ENCODE data around the gene LUC7L2. TPM values are rescaled to one million over a fixed set of nuclear protein-coding genes. Genes with fewer than 3 reads are reported as not detected.

The LUC7L2 gene
- polyA plus RNA-seq, 2 donors = 31.8 to 35.8 TPM

GRCh38 chr7:139365336-139365735 lies 5.6 kb downstream of the LUC7L2 start:
- Histone ChIP-seq H3K36me3 (ENCODE audit: control insufficient read depth in 2 of 2, insufficient read depth in 2 of 2, low read length in 1 of 2) (no peaks in the 10 kb centered on the region), H3K9me3 (ENCODE audit: control insufficient read depth in 2 of 2, insufficient read depth in 1 of 2, low read depth in 1 of 2, low read length in 1 of 2) (no peaks in the 10 kb centered on the region), H3K27me3 (ENCODE audit: control insufficient read depth in 1 of 2, insufficient read depth in 2 of 2, low read length in 2 of 2) (no peaks in the 10 kb centered on the region), H3K4me1 (ENCODE audit: control insufficient read depth in 2 of 2, insufficient read depth in 2 of 2, low read length in 1 of 2) (peaks cover 0 to 4% of the 10 kb centered on the region in 2 donors), H3K27ac (ENCODE audit: low read depth in 2 of 2, low read length in 1 of 2) (no peak overlapping the region), H3K4me3 (ENCODE audit: low read depth in 1 of 2, low read length in 2 of 2) (no peak overlapping the region)
- 66 to 72% methylated on average over 2 of the region's 2 CpGs for WGBS, 2 donors

GRCh38 chr7:139366400-139366799 lies 6.7 kb downstream of the LUC7L2 start:
- Histone ChIP-seq H3K4me3 (ENCODE audit: low read depth in 1 of 2, low read length in 2 of 2) (no peak overlapping the region), H3K4me1 (ENCODE audit: control insufficient read depth in 2 of 2, insufficient read depth in 2 of 2, low read length in 1 of 2) (peaks cover 0 to 4% of the 10 kb centered on the region in 2 donors), H3K36me3 (ENCODE audit: control insufficient read depth in 2 of 2, insufficient read depth in 2 of 2, low read length in 1 of 2) (no peaks in the 10 kb centered on the region), H3K27me3 (ENCODE audit: control insufficient read depth in 1 of 2, insufficient read depth in 2 of 2, low read length in 2 of 2) (no peaks in the 10 kb centered on the region), H3K27ac (ENCODE audit: low read depth in 2 of 2, low read length in 1 of 2) (no peak overlapping the region), H3K9me3 (ENCODE audit: control insufficient read depth in 2 of 2, insufficient read depth in 1 of 2, low read depth in 1 of 2, low read length in 1 of 2) (no peaks in the 10 kb centered on the region)
- WGBS, 2 donors = 96% methylated on average over 6 of the region's 6 CpGs

- Histone ChIP-seq H3K27me3 (ENCODE audit: control insufficient read depth in 1 of 2, insufficient read depth in 2 of 2, low read length in 2 of 2) (no peaks in the 10 kb centered on the region), H3K9me3 (ENCODE audit: control insufficient read depth in 2 of 2, insufficient read depth in 1 of 2, low read depth in 1 of 2, low read length in 1 of 2) (no peaks in the 10 kb centered on the region), H3K36me3 (ENCODE audit: control insufficient read depth in 2 of 2, insufficient read depth in 2 of 2, low read length in 1 of 2) (no peaks in the 10 kb centered on the region), H3K4me1 (ENCODE audit: control insufficient read depth in 2 of 2, insufficient read depth in 2 of 2, low read length in 1 of 2) (peaks cover 0 to 4% of the 10 kb centered on the region in 2 donors), H3K27ac (ENCODE audit: low read depth in 2 of 2, low read length in 1 of 2) (no peak overlapping the region), H3K4me3 (ENCODE audit: low read depth in 1 of 2, low read length in 2 of 2) (no peak overlapping the region)
- 75% methylated on average over 6 of the region's 6 CpGs for WGBS, 2 donors
Measured at GRCh38 chr7:139367438-139368155, 7.9 kb downstream of the LUC7L2 start.

GRCh38 chr7:139370301-139370942 lies 10.7 kb downstream of the LUC7L2 start:
- Histone ChIP-seq H3K9me3 (ENCODE audit: control insufficient read depth in 2 of 2, insufficient read depth in 1 of 2, low read depth in 1 of 2, low read length in 1 of 2) (no peaks in the 10 kb centered on the region), H3K27ac (ENCODE audit: low read depth in 2 of 2, low read length in 1 of 2) (no peak overlapping the region), H3K27me3 (ENCODE audit: control insufficient read depth in 1 of 2, insufficient read depth in 2 of 2, low read length in 2 of 2) (no peaks in the 10 kb centered on the region), H3K36me3 (ENCODE audit: control insufficient read depth in 2 of 2, insufficient read depth in 2 of 2, low read length in 1 of 2) (no peaks in the 10 kb centered on the region), H3K4me3 (ENCODE audit: low read depth in 1 of 2, low read length in 2 of 2) (no peak overlapping the region), H3K4me1 (ENCODE audit: control insufficient read depth in 2 of 2, insufficient read depth in 2 of 2, low read length in 1 of 2) (no peaks in the 10 kb centered on the region)
- 69 to 79% methylated on average over 5 of the region's 5 CpGs for WGBS, 2 donors

GRCh38 chr7:139370943-139371313 lies 11.2 kb downstream of the LUC7L2 start:
- Histone ChIP-seq H3K9me3 (ENCODE audit: control insufficient read depth in 2 of 2, insufficient read depth in 1 of 2, low read depth in 1 of 2, low read length in 1 of 2) (no peaks in the 10 kb centered on the region), H3K4me1 (ENCODE audit: control insufficient read depth in 2 of 2, insufficient read depth in 2 of 2, low read length in 1 of 2) (no peaks in the 10 kb centered on the region), H3K4me3 (ENCODE audit: low read depth in 1 of 2, low read length in 2 of 2) (no peak overlapping the region), H3K36me3 (ENCODE audit: control insufficient read depth in 2 of 2, insufficient read depth in 2 of 2, low read length in 1 of 2) (no peaks in the 10 kb centered on the region), H3K27me3 (ENCODE audit: control insufficient read depth in 1 of 2, insufficient read depth in 2 of 2, low read length in 2 of 2) (no peaks in the 10 kb centered on the region), H3K27ac (ENCODE audit: low read depth in 2 of 2, low read length in 1 of 2) (no peak overlapping the region)
- WGBS, 2 donors = 90 to 91% methylated on average over 1 of the region's 1 CpG

- no peaks in the 10 kb centered on the region for H3K9me3 ChIP-seq (ENCODE audit: control insufficient read depth in 2 of 2, insufficient read depth in 1 of 2, low read depth in 1 of 2, low read length in 1 of 2)
- H3K4me1 ChIP-seq (ENCODE audit: control insufficient read depth in 2 of 2, insufficient read depth in 2 of 2, low read length in 1 of 2) = no peaks in the 10 kb centered on the region
- H3K27me3 ChIP-seq (ENCODE audit: control insufficient read depth in 1 of 2, insufficient read depth in 2 of 2, low read length in 2 of 2) = no peaks in the 10 kb centered on the region
- no peak overlapping the region for H3K4me3 ChIP-seq (ENCODE audit: low read depth in 1 of 2, low read length in 2 of 2)
- WGBS, 2 donors = 81 to 87% methylated on average over 6 of the region's 6 CpGs
- H3K36me3 ChIP-seq (ENCODE audit: control insufficient read depth in 2 of 2, insufficient read depth in 2 of 2, low read length in 1 of 2) = no peaks in the 10 kb centered on the region
- H3K27ac ChIP-seq (ENCODE audit: low read depth in 2 of 2, low read length in 1 of 2) = no peak overlapping the region
Measured at GRCh38 chr7:139374246-139374645, 14.6 kb downstream of the LUC7L2 start.

GRCh38 chr7:139382439-139382838 lies 22.7 kb downstream of the LUC7L2 start:
- Histone ChIP-seq H3K27me3 (ENCODE audit: control insufficient read depth in 1 of 2, insufficient read depth in 2 of 2, low read length in 2 of 2) (no peaks in the 10 kb centered on the region), H3K36me3 (ENCODE audit: control insufficient read depth in 2 of 2, insufficient read depth in 2 of 2, low read length in 1 of 2) (peaks cover 0 to 3% of the 10 kb centered on the region in 2 donors), H3K4me1 (ENCODE audit: control insufficient read depth in 2 of 2, insufficient read depth in 2 of 2, low read length in 1 of 2) (no peaks in the 10 kb centered on the region), H3K27ac (ENCODE audit: low read depth in 2 of 2, low read length in 1 of 2) (no peak overlapping the region), H3K9me3 (ENCODE audit: control insufficient read depth in 2 of 2, insufficient read depth in 1 of 2, low read depth in 1 of 2, low read length in 1 of 2) (no peaks in the 10 kb centered on the region), H3K4me3 (ENCODE audit: low read depth in 1 of 2, low read length in 2 of 2) (no peak overlapping the region)
- WGBS, 2 donors = 94% methylated on average over 6 of the region's 6 CpGs

- Histone ChIP-seq H3K36me3 (ENCODE audit: control insufficient read depth in 2 of 2, insufficient read depth in 2 of 2, low read length in 1 of 2) (peaks cover 0 to 5% of the 10 kb centered on the region in 2 donors), H3K27me3 (ENCODE audit: control insufficient read depth in 1 of 2, insufficient read depth in 2 of 2, low read length in 2 of 2) (no peaks in the 10 kb centered on the region), H3K9me3 (ENCODE audit: control insufficient read depth in 2 of 2, insufficient read depth in 1 of 2, low read depth in 1 of 2, low read length in 1 of 2) (no peaks in the 10 kb centered on the region), H3K4me1 (ENCODE audit: control insufficient read depth in 2 of 2, insufficient read depth in 2 of 2, low read length in 1 of 2) (no peaks in the 10 kb centered on the region), H3K4me3 (ENCODE audit: low read depth in 1 of 2, low read length in 2 of 2) (no peak overlapping the region), H3K27ac (ENCODE audit: low read depth in 2 of 2, low read length in 1 of 2) (no peak overlapping the region)
- 95 to 96% methylated on average over 3 of the region's 3 CpGs for WGBS, 2 donors
Measured at GRCh38 chr7:139384611-139385010, 24.9 kb downstream of the LUC7L2 start.

- no peak overlapping the region for H3K4me3 ChIP-seq (ENCODE audit: low read depth in 1 of 2, low read length in 2 of 2)
- 91 to 93% methylated on average over 5 of the region's 5 CpGs for WGBS, 2 donors
- no peaks in the 10 kb centered on the region for H3K27me3 ChIP-seq (ENCODE audit: control insufficient read depth in 1 of 2, insufficient read depth in 2 of 2, low read length in 2 of 2)
- H3K27ac ChIP-seq (ENCODE audit: low read depth in 2 of 2, low read length in 1 of 2) = no peak overlapping the region
- H3K9me3 ChIP-seq (ENCODE audit: control insufficient read depth in 2 of 2, insufficient read depth in 1 of 2, low read depth in 1 of 2, low read length in 1 of 2) = no peaks in the 10 kb centered on the region
- H3K4me1 ChIP-seq (ENCODE audit: control insufficient read depth in 2 of 2, insufficient read depth in 2 of 2, low read length in 1 of 2) = no peaks in the 10 kb centered on the region
- H3K36me3 ChIP-seq (ENCODE audit: control insufficient read depth in 2 of 2, insufficient read depth in 2 of 2, low read length in 1 of 2) = peaks cover 0 to 2% of the 10 kb centered on the region in 2 donors
Measured at GRCh38 chr7:139387594-139387993, 27.9 kb downstream of the LUC7L2 start.

GRCh38 chr7:139389091-139389490 lies 29.4 kb downstream of the LUC7L2 start:
- no peak overlapping the region for H3K4me3 ChIP-seq (ENCODE audit: low read depth in 1 of 2, low read length in 2 of 2)
- H3K36me3 ChIP-seq (ENCODE audit: control insufficient read depth in 2 of 2, insufficient read depth in 2 of 2, low read length in 1 of 2) = peaks cover 0 to 2% of the 10 kb centered on the region in 2 donors
- H3K27ac ChIP-seq (ENCODE audit: low read depth in 2 of 2, low read length in 1 of 2) = no peak overlapping the region
- no peaks in the 10 kb centered on the region for H3K27me3 ChIP-seq (ENCODE audit: control insufficient read depth in 1 of 2, insufficient read depth in 2 of 2, low read length in 2 of 2)
- no peaks in the 10 kb centered on the region for H3K9me3 ChIP-seq (ENCODE audit: control insufficient read depth in 2 of 2, insufficient read depth in 1 of 2, low read depth in 1 of 2, low read length in 1 of 2)
- WGBS, 2 donors = 87 to 92% methylated on average over 3 of the region's 3 CpGs
- H3K4me1 ChIP-seq (ENCODE audit: control insufficient read depth in 2 of 2, insufficient read depth in 2 of 2, low read length in 1 of 2) = no peaks in the 10 kb centered on the region
